Body of pancreas (tissue), 4 donors: ENCODE data around the gene ABTB1.

ENCODE experiments used
- CTCF ChIP-seq, 7 experiments: fragments of 450-650 bp in 4 of 7; fragments of 200-600 bp in 3 of 7; sonication (generic) in 3 of 7; IDR thresholded peaks; one replicate each; pipeline ENCODE4 v1.5.1; 2016 to 2019; ENCODE audit warnings: antibody characterized with exemption in 7 of 7
- POLR2A ChIP-seq, 3 donors: fragments of 450-650 bp; IDR thresholded peaks; one replicate each; pipeline ENCODE4 v1.6.1; 2016; ENCODE audit warnings: antibody characterized with exemption in 3 of 3, mild to moderate bottlenecking in 2 of 3

- TF ChIP-seq POLR2A (IDR thresholded peaks at IDR 0.05) (no peak), CTCF (IDR thresholded peaks at IDR 0.05) (no peak)
Observed at GRCh38 chr3:127726894-127727293, 54.1 kb downstream of the ABTB1 start.
